Measurements from ENCODE around the gene PDE8B. TPM values are rescaled to one million over a fixed set of nuclear protein-coding genes. Genes with fewer than 3 reads are reported as not detected.

Gene PDE8B
- total RNA-seq, 4 donors from 2014 or later = 0.16 to 1.3 (median 0.71) TPM; not detected in 1

DNA sequence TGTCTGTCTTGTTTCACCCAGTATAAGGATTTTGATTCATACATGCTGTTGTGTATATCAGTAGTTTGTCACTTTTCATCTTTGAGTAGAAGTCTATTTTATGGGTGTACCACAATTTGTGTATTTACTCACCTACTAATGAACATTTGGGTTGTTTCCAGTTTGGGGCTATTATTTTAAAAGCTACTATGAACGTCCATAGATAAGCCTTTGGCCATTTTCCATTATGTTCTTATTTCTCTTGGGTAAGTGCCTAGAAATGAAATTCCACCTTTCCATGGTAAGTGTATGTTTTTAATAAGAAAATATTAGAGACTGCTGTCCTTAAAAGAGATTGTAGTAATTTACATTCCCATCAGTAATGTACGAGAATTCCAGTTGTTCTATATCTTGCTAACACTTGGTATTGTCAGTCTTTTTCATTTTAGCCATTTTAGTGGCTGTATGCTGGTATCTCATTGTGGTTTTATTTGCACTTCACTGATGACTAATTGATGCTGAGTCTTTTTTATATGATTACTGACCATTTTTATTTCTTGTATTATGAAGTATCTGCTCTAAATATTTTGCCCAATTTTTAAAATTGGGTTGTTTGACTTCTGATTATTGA is 17.9 kb upstream of the PDE8B start:
- Histone ChIP-seq H3K36me3 (no peaks in the 10 kb centered on the region), H3K4me3 (no peak overlapping the region), H3K4me1 (no peaks in the 10 kb centered on the region), H3K27ac (no peak overlapping the region), H3K9me3 (no peaks in the 10 kb centered on the region), H3K27me3 (no peaks in the 10 kb centered on the region)
- in situ Hi-C loops (cut with MboI; ENCODE audit: low sequenced_read_pairs in 4 of 4) = no loop called here
- TF ChIP-seq POLR2A (IDR thresholded peaks at IDR 0.05) = no peak
- TF ChIP-seq, protein P1, sequence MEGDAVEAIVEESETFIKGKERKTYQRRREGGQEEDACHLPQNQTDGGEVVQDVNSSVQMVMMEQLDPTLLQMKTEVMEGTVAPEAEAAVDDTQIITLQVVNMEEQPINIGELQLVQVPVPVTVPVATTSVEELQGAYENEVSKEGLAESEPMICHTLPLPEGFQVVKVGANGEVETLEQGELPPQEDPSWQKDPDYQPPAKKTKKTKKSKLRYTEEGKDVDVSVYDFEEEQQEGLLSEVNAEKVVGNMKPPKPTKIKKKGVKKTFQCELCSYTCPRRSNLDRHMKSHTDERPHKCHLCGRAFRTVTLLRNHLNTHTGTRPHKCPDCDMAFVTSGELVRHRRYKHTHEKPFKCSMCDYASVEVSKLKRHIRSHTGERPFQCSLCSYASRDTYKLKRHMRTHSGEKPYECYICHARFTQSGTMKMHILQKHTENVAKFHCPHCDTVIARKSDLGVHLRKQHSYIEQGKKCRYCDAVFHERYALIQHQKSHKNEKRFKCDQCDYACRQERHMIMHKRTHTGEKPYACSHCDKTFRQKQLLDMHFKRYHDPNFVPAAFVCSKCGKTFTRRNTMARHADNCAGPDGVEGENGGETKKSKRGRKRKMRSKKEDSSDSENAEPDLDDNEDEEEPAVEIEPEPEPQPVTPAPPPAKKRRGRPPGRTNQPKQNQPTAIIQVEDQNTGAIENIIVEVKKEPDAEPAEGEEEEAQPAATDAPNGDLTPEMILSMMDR (IDR thresholded peaks at IDR 0.05 in 4 of 5, conservative IDR thresholded peaks at IDR 0.05 in 1 of 5) = no peak
- ATAC-seq (no peak), DNase-seq (no peak)
- intact Hi-C loops (cut with DNase I; ENCODE audit: low total_unique reads) = no loop called here

DNA sequence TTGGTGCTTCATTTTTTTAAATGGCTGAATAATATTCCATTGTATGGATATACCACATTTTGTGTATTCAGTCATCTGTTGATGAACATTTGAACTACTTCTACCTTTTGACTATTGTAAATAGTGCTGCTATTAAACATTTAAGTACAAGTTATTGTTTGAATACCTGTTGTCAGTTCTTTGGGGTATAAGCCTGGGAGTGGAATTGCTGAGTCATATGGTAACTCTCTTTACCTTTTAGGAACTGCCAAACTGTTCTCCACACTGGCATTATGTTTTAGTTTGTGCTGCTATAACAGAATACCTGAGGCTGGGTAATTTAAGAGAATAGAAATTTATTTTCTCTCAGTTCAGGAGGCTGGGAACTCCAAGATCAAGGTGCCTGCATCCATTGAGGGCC is 15.7 kb upstream of the PDE8B start:
- Histone ChIP-seq H3K4me1 (no peaks in the 10 kb centered on the region), H3K36me3 (no peaks in the 10 kb centered on the region), H3K27me3 (no peaks in the 10 kb centered on the region), H3K27ac (no peak overlapping the region), H3K4me3 (no peak overlapping the region), H3K9me3 (peaks cover 0 to 6% (median 0%) of the 10 kb centered on the region in 3 donors)
- ATAC-seq = no peak
- DNase-seq = no peak
- TF ChIP-seq, protein P1 (IDR thresholded peaks at IDR 0.05 in 4 of 5, conservative IDR thresholded peaks at IDR 0.05 in 1 of 5) = no peak
- TF ChIP-seq POLR2A (IDR thresholded peaks at IDR 0.05) = no peak
- intact Hi-C loops (cut with DNase I; ENCODE audit: low total_unique reads) (no loop called here), in situ Hi-C loops (cut with MboI; ENCODE audit: low sequenced_read_pairs in 4 of 4) (no loop called here)

DNA sequence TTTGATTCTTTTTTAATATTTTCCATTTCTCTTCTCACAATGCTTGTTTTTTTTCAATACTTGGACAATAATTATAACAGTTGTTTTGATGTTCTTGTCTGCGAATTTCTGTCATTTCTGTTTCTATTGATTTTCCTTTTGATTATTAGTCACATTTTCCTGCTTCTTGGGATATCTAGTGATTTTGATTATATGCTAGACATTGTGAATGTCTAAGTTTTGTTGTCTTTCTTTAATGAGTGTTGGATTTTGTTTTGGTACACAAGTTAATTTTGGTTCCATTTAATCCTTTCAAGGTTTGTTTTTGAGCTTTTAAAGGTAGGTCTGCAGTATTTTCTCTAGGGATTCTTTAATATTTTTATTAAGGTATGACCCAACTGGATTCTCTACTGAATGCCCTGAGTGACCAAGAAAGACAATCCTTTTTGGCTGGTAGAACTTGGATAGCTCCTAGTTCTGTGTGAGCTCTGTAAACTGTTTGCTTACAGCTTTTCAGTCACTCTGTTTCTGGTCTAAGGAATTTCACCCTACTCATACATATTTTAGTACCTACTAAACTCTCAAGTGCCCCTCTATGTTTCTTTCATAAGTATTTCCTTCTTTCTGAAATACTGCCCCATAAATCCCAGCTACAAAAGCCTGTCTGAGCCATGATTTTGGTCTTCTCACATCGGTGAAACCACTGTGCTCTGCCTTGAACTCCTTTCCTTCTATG is 12.5 kb upstream of the PDE8B start:
- Histone ChIP-seq H3K27ac (no peak overlapping the region), H3K4me1 (no peaks in the 10 kb centered on the region), H3K9me3 (peaks cover 0 to 6% (median 0%) of the 10 kb centered on the region in 3 donors), H3K27me3 (no peaks in the 10 kb centered on the region), H3K36me3 (no peaks in the 10 kb centered on the region), H3K4me3 (no peak overlapping the region)
- TF ChIP-seq, protein P1 (IDR thresholded peaks at IDR 0.05 in 4 of 5, conservative IDR thresholded peaks at IDR 0.05 in 1 of 5) = no peak
- no peak for TF ChIP-seq POLR2A (IDR thresholded peaks at IDR 0.05)
- ATAC-seq (no peak), DNase-seq (no peak)
- in situ Hi-C loops (cut with MboI; ENCODE audit: low sequenced_read_pairs in 4 of 4) = no loop called here
- intact Hi-C loops (cut with DNase I; ENCODE audit: low total_unique reads) = no loop called here

DNA sequence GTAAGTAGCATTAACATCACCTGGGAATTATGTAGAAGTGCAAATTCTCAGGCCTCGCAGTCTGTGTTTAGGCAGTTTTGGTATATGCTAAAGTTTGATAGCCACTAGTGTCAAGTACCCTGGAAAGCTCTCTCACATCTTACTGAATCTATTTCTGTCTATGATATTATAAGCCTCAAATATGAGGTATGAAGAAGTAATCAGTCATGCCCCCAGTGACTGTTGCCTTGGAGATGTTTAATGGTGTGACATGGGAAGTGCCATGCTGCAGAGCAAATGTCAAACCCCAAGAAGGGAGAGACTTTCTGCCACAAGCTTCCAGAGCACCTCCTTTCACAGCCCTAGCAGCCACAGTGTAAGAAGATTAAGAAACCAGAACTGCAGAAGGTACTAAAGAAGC is 9.8 kb upstream of the PDE8B start:
- in situ Hi-C loops (cut with MboI; ENCODE audit: low sequenced_read_pairs in 4 of 4) = no loop called here
- no peak overlapping the region for H3K27ac ChIP-seq

More for the DNA sequence above, 9.8 kb upstream of the PDE8B start:
- TF ChIP-seq, protein P1 (IDR thresholded peaks at IDR 0.05 in 4 of 5, conservative IDR thresholded peaks at IDR 0.05 in 1 of 5) = no peak
- TF ChIP-seq POLR2A (IDR thresholded peaks at IDR 0.05) = no peak
- intact Hi-C loops (cut with DNase I; ENCODE audit: low total_unique reads) = no loop called here
- H3K9me3 ChIP-seq = peaks cover 0 to 6% (median 0%) of the 10 kb centered on the region in 3 donors
- H3K27me3 ChIP-seq = no peaks in the 10 kb centered on the region
- no peak for ATAC-seq
- no peak for DNase-seq
- no peaks in the 10 kb centered on the region for H3K36me3 ChIP-seq
- H3K4me3 ChIP-seq = no peak overlapping the region
- no peaks in the 10 kb centered on the region for H3K4me1 ChIP-seq

All from gastrocnemius medialis (tissue), 4 donors.